GM19397 (cell line): ENCODE results near the gene BACE2.

ENCODE experiments used
- ATAC-seq: cut with Tn5 transposase; IDR thresholded peaks from one replicate; pipeline ENCODE4 v1.9.1; 2021; ENCODE audit warnings: mild to moderate bottlenecking, moderate library complexity; ENCODE audit not compliant: unreplicated experiment

Gene BACE2

DNA sequence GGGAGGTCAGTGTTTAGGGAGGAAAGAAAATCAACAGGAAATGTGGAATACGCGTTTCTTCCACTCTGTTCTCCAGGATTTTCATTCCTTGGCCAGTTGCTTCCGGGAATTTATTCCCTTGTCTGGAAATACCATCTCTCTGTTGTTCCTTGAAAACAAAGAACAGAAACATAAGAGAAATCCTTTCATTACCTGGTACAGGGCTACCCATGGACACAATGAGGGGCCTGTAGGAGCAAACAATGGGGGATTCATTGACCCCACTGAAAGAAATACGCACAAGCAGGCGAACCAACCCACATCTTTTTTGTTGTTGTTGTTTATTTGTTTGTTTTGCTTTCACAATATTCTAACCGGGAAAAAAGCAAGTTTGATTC, 20.0 kb upstream of the BACE2 start:
- no peak for ATAC-seq

DNA sequence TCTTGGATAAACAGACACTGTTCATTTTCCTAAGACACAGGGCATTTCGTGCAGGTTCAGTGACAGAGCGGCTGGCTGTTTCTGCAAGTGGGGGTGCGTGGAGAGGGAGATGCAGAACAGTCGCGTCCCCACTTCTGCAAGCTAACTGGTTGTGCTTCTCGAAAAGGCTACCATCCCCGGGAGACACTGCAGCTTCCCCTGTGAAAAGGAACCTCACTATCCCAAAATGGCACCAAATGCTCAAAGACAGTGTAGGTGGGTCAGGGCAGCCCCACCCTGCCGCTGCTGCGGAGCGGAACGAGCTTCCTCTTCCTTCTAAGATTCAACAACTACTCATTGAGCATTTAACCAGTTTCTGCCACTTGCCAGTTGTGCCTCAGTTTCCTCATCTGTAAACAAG, 19.2 kb upstream of the BACE2 start:
- ATAC-seq, result no peak

DNA sequence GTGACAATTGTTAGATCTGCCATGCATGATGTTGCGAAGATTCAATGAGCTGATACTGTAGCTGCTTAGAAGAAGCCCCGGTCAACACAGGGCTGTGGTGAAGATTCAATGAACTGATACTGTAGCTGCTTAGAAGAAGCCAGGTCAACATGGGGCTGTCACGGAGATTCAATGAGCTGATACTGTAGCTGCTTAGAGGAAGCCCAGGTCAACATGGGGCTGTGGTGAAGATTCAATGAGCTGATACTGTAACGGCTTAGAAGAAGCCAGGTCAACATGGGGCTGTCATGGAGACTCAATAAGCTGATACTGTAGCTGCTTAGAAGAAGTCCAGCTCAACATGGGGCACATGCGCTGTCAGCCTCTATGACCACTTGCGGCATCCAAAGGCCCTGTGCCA, 18.8 kb upstream of the BACE2 start:
- no peak for ATAC-seq

DNA sequence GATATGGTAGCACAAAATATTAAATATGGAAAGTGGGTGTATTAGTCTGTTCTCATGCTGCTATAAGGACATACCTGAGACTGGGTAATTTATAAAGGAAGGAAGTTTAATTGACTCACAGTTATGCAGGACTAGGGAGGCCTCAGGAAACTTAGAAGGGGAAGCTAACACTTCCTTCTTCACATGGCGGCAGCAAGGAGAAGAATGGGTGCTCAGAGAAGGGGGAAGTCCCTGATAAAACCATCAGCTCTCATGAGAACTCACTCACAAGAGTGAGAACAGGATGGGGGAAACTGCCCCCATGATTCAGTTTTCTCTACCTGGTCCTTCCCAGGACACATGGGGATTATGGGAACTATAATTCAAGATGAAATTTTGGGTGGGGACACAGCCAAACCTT, 15.8 kb upstream of the BACE2 start:
- no peak for ATAC-seq

DNA sequence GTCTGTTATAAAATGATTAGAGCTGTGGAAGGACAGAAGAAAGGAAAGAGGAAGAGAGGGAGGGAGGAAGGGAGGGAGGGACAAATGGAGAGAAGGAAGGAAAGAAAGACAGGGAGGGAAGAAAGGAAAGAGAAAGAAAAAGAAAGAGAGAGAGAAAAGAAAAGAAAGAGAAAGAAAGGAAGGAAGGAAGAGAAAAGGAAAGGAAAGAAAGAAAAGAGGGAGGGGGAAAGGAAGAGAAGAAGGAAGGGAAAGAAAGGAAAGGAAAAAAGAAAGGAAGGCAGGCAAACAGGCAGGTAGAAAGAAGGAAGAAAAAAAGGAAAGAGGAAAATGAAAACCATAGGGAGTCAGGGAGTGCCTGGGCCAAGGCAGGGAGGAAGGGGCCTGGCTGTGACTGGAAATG, 14.5 kb upstream of the BACE2 start:
- no peak for ATAC-seq

DNA sequence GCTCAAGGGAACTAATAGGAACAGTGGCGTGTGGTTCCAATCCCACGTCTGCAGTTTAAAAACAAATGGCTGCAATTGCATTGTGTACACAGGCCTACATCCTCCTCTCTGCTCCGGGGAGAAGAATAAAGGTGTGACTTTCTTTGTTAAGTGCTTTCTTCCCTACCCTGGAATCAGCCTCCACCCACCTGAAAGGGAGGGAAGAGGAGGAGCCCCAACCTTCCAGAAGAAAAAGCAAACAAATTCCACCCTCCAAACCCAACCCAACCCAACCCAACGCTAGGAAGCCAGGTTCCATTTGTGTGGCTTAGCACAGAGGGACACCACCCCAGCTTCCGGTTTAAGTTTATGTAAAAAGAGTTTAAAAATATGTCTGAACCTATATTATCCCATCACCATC, 11.8 kb upstream of the BACE2 start:
- ATAC-seq, result no peak

DNA sequence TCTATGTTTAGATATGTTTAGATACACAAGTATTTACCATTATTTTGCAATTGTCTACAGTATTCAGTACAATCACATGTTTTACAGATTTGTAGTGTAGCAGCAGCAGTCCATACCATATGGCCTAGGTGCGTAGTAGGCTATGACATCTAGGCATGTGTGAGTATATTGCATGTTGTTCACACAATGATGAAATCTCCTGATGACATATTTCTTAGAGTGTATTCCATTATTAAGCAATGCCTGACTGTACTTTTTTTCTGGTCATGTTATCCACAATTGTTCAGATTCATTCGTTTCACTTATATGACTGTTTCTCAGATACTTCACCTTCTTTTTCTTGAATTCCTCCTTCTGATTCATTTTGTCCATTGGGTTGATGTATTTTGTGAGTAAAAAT, 9.9 kb upstream of the BACE2 start:
- ATAC-seq, result no peak

DNA sequence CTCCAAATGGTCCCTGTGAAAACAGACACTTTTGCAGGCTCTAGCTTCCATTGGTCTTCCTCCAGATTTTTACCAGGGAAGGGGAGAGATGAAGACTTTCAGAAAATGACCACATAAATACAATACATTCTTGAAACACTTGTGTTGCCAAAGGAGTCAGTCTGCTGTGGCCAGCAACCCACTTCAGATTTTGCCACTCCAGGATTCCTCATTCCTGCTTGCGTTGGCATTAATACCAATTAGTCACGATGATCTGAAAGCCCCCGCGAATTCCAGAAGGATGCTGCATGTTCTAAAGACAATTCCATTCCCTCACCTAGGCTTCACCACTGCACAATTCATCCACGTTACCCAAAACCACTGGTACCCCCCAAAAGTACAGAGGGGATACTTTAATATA, 7.9 kb upstream of the BACE2 start:
- no peak for ATAC-seq

DNA sequence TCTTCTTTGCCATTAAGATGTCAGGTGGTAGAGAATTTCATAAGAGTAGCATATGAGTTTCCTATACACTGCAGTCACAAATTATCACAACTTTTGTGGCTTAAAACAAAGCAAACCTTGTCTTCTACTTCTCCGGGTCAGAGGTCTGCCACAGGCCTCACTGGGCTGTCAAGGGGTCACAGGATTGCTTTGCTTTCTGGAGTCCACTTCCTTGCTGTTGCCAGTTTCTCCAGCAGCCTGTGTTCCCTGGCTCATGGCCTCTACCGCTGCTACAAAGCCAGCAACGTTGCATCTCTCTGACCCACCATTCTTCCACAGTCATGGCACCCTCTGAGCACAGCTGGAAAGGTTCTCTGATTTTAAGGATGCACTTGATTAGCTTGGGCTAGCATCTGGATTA, 6.5 kb upstream of the BACE2 start:
- no peak for ATAC-seq

DNA sequence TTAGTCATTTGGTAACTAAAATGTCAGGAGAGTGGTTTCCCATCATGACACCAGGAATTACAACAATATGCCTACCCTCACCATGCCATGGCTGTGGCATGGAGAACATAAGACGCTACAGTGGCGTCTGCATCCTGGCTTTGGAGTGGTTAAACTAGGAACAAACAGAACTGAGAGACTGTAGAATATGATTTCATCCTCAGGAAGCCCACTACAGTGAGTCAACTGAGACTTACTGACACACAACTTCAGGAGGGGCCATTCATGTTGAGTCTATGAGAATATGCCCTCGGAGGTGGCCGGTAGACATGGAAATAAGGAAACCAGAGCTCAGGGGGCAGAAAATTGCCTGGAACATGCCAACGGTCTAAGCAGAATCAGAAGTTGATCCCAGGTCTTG, 5.9 kb upstream of the BACE2 start:
- no peak for ATAC-seq

- ATAC-seq, result no peak
These were observed 4.9 kb upstream of the BACE2 start for GRCh38 chr21:41163091-41163490.

- ATAC-seq, result no peak
These were observed 3.9 kb upstream of the BACE2 start for GRCh38 chr21:41164052-41164451.

DNA sequence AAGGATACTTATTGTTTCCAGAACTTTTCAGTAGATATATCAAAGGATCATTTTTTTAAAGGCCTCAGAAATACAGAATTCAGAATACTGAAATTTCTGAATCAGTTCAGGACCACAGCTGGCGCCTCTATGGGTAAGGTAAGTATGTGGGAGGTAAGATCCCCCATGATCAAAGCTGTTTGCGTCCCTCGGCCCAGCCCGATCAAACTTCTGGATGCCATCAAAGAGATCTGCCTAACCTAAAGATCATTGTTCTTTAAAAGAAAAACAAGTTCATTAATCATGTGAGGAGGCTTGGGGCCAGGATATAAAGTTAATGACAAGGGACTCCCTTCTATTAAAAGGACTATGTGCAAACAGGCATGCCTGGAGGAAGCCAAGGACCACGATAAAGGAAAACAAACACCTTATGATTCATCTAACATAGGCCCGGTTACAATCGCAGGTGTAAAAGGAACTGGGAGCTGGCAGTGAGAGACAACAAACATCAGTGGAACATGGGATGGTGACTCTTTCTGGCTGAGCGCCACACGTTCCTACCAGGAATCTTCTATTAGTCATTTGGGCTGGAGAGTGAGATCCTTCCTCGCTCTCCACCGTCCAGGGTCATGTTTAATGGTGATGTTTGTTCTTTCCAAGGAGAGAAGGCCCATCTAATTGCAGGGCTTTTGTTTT, 2.8 kb upstream of the BACE2 start:
- no peak for ATAC-seq

DNA sequence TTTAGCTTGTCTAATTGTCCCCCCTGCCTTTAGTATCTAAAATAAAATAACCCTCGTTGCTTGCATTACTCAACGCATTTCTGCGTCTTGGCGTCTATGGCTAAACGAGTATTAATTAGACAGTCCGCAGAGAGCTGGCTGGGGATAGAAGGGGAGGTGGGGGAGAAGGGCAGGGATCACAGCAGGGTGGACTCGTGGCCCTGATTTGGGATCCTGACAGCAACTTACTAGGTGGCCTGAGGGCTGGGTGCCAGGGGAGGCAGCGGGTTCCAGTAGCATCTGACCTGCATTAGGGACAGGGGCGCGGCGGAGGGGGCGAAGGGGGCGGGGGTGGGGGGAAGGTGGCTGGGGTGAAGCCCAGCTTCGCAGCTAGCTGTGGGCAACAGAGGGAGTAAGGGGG, 1.1 kb upstream of the BACE2 start:
- no peak for ATAC-seq

GRCh38 chr21:41168391-41169257, 664 bp downstream of the BACE2 start:
- no peak for ATAC-seq

GRCh38 chr21:41169258-41169576, 1.3 kb downstream of the BACE2 start:
- no peak for ATAC-seq

DNA sequence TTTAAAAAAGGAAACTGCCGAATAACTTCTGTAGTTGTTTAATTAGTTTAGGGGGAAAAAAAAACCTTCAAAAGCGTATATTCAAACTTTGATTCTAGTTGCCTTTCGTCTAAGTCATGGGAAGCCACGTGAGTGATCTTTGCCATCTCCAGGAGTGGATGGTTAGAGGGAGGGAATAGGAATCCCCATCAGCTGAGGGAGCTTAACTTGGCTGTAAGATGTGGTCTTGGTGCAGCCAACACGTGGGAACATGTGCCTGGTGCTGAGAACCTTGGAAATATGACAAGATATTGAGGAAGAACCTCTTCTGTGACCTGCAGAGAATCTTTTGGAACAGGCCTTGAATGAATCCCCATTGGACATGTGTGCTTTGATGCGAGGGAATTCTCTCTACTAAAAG, 1.7 kb downstream of the BACE2 start:
- no peak for ATAC-seq

GRCh38 chr21:41170442-41170841, 2.5 kb downstream of the BACE2 start:
- ATAC-seq, result no peak

- no peak for ATAC-seq
These were observed 3.1 kb downstream of the BACE2 start for GRCh38 chr21:41170859-41171609.

GRCh38 chr21:41175080-41175479, 7.1 kb downstream of the BACE2 start:
- ATAC-seq, result no peak

DNA sequence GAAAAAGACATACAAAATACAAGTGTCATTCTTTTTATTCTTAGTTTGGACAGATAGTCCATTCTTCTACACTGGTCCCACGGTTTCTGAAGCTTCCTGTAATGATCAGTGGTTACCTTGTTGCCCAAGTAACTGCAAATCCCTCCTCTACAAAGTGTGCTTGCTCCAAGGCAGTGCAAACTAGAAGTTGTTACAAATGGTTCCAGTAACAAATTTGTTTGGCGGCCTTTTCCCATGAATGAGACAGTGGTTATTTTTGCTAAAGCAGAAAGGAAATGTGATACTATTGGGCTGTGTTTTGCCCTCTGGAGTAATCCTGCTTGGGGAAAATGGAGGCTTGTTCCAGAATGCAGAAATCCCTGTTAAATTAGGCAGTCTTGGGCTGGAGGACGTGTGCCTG, 8.9 kb downstream of the BACE2 start:
- no peak for ATAC-seq

- ATAC-seq, result no peak
These were observed 12.8 kb downstream of the BACE2 start for GRCh38 chr21:41180752-41181151.
